Breast epithelium (tissue), 4 donors: Measurements from ENCODE around the gene PLD6. TPM values are rescaled to one million over a fixed set of nuclear protein-coding genes. Genes with fewer than 3 reads are reported as not detected.

ENCODE experiments used
- DNase-seq, 2 donors: peaks; one replicate each; pipeline ENCODE4 v3.0.0-alpha.2; 2019; ENCODE audit warnings: low spot score in 2 of 2
- H3K27ac ChIP-seq, 2 donors: fragments of 200-600 bp; sonication (generic) in 1 of 2; one replicate each; pipeline ENCODE4 v1.5.1; 2016 to 2019; ENCODE audit warnings: mild to moderate bottlenecking in 1 of 2
- H3K27me3 ChIP-seq, 2 donors: fragments of 200-600 bp; sonication (generic) in 1 of 2; one replicate each; pipeline versions ENCODE4 v1.5.1 to v1.6.0; 2017 to 2019; ENCODE audit warnings: control low read depth in 1 of 2, mild to moderate bottlenecking in 1 of 2
- H3K36me3 ChIP-seq: fragments of 200-600 bp; one replicate; pipeline ENCODE4 v1.5.1; 2019
- H3K4me1 ChIP-seq, 2 donors: fragments of 200-600 bp; sonication (generic); one replicate each; pipeline ENCODE4 v1.5.1; 2016 to 2019; ENCODE audit warnings: control low read depth in 1 of 2
- H3K4me3 ChIP-seq, 3 donors: fragments of 200-600 bp; sonication (generic); 1 replicate in 2 of 3; 2 replicates in 1 of 3; pipeline ENCODE4 v1.5.1; 2016 to 2019; ENCODE audit warnings: mild to moderate bottlenecking in 3 of 3, moderate library complexity in 2 of 3
- H3K9me3 ChIP-seq, 2 donors: fragments of 200-600 bp; sonication (generic) in 1 of 2; one replicate each; pipeline ENCODE4 v1.5.1; 2016 to 2019; ENCODE audit warnings: control low read depth in 1 of 2
- CTCF ChIP-seq, 3 donors: fragments of 450-650 bp; IDR thresholded peaks; one replicate each; pipeline ENCODE4 v1.5.1; 2016 to 2017; ENCODE audit warnings: antibody characterized with exemption in 3 of 3, mild to moderate bottlenecking in 3 of 3, moderate library complexity in 3 of 3
- POLR2A ChIP-seq: fragments of 450-650 bp; IDR thresholded peaks from one replicate; pipeline ENCODE4 v1.6.1; 2016; ENCODE audit warnings: antibody characterized with exemption, mild to moderate bottlenecking, moderate library complexity
- POLR2AphosphoS5 ChIP-seq, 3 donors: sonication (generic); formaldehyde crosslinking; IDR thresholded peaks; one replicate each; pipeline ENCODE4 v1.6.1; 2017; ENCODE audit warnings: antibody characterized with exemption in 3 of 3
- intact Hi-C: fragments of 100-400 bp; cut with DNase I; formaldehyde crosslinking; loops from one replicate; pipeline ENCODE4 v1.15.1; 2023; ENCODE audit warnings: low total_unique reads
- total RNA-seq, 3 donors: library from RNA; depleted of rRNA; stranded (reverse); fragments of >200 nt; gene quantifications; one replicate each; pipeline ENCODE4 v1.1.0, GENCODE V29; 2016

Gene PLD6
- total RNA-seq, 3 donors from 2014 or later = 2.9 to 4.0 (median 3.8) TPM

GRCh38 chr17:17204041-17204591, 2.0 kb downstream of the PLD6 start:
- H3K27me3 ChIP-seq = no peaks in the 10 kb centered on the region
- intact Hi-C loops = no loop called here
- DNase-seq = peak; percentile 72 to 85
- H3K9me3 ChIP-seq = no peaks in the 10 kb centered on the region
- H3K27ac ChIP-seq = peak overlapping the region; percentile 83 to 93
- TF ChIP-seq POLR2AphosphoS5 (IDR thresholded peaks at IDR 0.05) (peak in 2 of 3 donors; percentile 11 to 54), POLR2A (no peak)
- no peaks in the 10 kb centered on the region for H3K36me3 ChIP-seq
- H3K4me3 ChIP-seq = peak overlapping the region in 1 of 3 donors; percentile 74
- peaks cover 8 to 19% of the 10 kb centered on the region in 2 donors for H3K4me1 ChIP-seq

GRCh38 chr17:17203173-17203730, 2.9 kb downstream of the PLD6 start:
- intact Hi-C loops = no loop called here
- Histone ChIP-seq H3K4me3 (no peak overlapping the region), H3K27ac (peak overlapping the region; percentile 83 to 93), H3K4me1 (peaks cover 8 to 19% of the 10 kb centered on the region in 2 donors), H3K36me3 (no peaks in the 10 kb centered on the region), H3K27me3 (no peaks in the 10 kb centered on the region), H3K9me3 (no peaks in the 10 kb centered on the region)
- TF ChIP-seq POLR2A = no peak
- no peak for TF ChIP-seq POLR2AphosphoS5 (IDR thresholded peaks at IDR 0.05)
- no peak for TF ChIP-seq CTCF (IDR thresholded peaks at IDR 0.05)
- no peak for DNase-seq

- no peak overlapping the region for H3K4me3 ChIP-seq
- no peaks in the 10 kb centered on the region for H3K9me3 ChIP-seq
- H3K4me1 ChIP-seq = peaks cover 8 to 19% of the 10 kb centered on the region in 2 donors
- no peak for DNase-seq
- TF ChIP-seq POLR2A (no peak), CTCF (IDR thresholded peaks at IDR 0.05) (no peak), POLR2AphosphoS5 (IDR thresholded peaks at IDR 0.05) (no peak)
- H3K27ac ChIP-seq = no peak overlapping the region
- intact Hi-C loops = no loop called here
- H3K27me3 ChIP-seq = no peaks in the 10 kb centered on the region
- H3K36me3 ChIP-seq = no peaks in the 10 kb centered on the region
Measured at GRCh38 chr17:17201907-17202306, 4.2 kb downstream of the PLD6 start.

- intact Hi-C loops = no loop called here
- no peak overlapping the region for H3K27ac ChIP-seq
- no peak for DNase-seq
Measured at GRCh38 chr17:17201271-17201670, 4.9 kb downstream of the PLD6 start.

GRCh38 chr17:17200831-17201230, 5.3 kb downstream of the PLD6 start:
- DNase-seq = no peak
- no peaks in the 10 kb centered on the region for H3K9me3 ChIP-seq
- peaks cover 5 to 19% of the 10 kb centered on the region in 2 donors for H3K4me1 ChIP-seq
- H3K36me3 ChIP-seq = no peaks in the 10 kb centered on the region
- H3K27ac ChIP-seq = no peak overlapping the region
- no peak overlapping the region for H3K4me3 ChIP-seq
- intact Hi-C loops = no loop called here
- TF ChIP-seq CTCF (IDR thresholded peaks at IDR 0.05) = no peak
- no peak for TF ChIP-seq POLR2A
- TF ChIP-seq POLR2AphosphoS5 (IDR thresholded peaks at IDR 0.05) = no peak
- no peaks in the 10 kb centered on the region for H3K27me3 ChIP-seq

More at GRCh38 chr17:17201271-17201670, 4.9 kb downstream of the PLD6 start:
- no peaks in the 10 kb centered on the region for H3K27me3 ChIP-seq
- H3K36me3 ChIP-seq = no peaks in the 10 kb centered on the region
- H3K4me1 ChIP-seq = peaks cover 5 to 19% of the 10 kb centered on the region in 2 donors
- no peak for TF ChIP-seq POLR2AphosphoS5 (IDR thresholded peaks at IDR 0.05)
- no peaks in the 10 kb centered on the region for H3K9me3 ChIP-seq
- no peak overlapping the region for H3K4me3 ChIP-seq

GRCh38 chr17:17200311-17200710, 5.8 kb downstream of the PLD6 start:
- no peak for TF ChIP-seq POLR2AphosphoS5 (IDR thresholded peaks at IDR 0.05)
- no peak for TF ChIP-seq CTCF (IDR thresholded peaks at IDR 0.05)
- TF ChIP-seq POLR2A = no peak
- no peak overlapping the region for H3K27ac ChIP-seq
- no peak for DNase-seq
- H3K27me3 ChIP-seq = no peaks in the 10 kb centered on the region
- no peaks in the 10 kb centered on the region for H3K36me3 ChIP-seq
- H3K4me3 ChIP-seq = no peak overlapping the region
- intact Hi-C loops = no loop called here
- no peaks in the 10 kb centered on the region for H3K9me3 ChIP-seq
- peaks cover 5 to 15% of the 10 kb centered on the region in 2 donors for H3K4me1 ChIP-seq
